ENCODE results near the gene CIB4.

CIB4 gene

DNA sequence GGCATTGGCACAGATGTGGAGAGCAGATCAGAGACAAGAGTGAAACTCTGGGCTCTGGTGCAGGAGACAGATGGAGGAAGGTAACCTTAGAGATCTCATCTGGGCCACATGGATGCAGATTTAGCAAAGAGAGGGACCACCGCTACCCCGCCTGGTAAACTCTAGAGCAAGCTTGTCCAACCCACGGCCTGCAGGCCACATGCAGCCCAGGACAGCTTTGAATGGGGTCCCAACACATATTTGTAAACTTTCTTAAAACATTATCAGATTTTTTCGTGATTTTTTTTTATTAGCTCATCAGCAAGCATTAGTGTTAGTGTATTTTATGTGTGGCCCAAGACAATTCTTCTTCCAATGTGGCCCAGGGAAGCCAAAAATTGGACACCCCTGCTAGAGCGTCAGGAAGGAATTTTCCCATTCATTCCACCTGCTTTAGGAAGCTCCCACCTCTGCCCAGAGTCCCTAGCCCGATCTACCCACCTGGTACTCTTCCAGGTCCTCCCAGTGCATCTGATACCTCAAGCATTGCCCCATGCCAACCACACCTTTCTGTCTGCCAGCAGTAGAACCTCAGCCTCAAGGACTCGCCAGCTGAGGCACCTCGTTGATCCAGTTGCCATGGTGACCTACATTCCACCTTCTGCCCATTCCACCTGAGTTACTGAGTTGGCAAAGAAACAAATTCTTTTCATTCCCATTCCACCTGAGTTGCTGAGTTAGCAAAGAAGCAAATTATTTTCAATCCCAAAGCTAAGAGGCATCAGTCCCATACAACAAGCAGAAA, at the start of gene CIB4:
Gene CIB4 (minus strand): TSS at position 586 of the 784 bp plus-strand sequence. CDS start 52 bp downstream, at position 534.
- DNase-seq (ENCODE audit: low read depth), result no peak

GRCh38 chr2:26687801-26688200, 46.6 kb upstream of the CIB4 start:
- DNase-seq (ENCODE audit: low read depth), result no peak

GRCh38 chr2:26687328-26687727, 46.2 kb upstream of the CIB4 start:
- DNase-seq (ENCODE audit: low read depth), result no peak

GRCh38 chr2:26685989-26686839, 45.0 kb upstream of the CIB4 start:
- DNase-seq (ENCODE audit: low read depth), result no peak

- DNase-seq (ENCODE audit: low read depth), result no peak
These were observed 44.2 kb upstream of the CIB4 start for GRCh38 chr2:26685341-26685740.

DNA sequence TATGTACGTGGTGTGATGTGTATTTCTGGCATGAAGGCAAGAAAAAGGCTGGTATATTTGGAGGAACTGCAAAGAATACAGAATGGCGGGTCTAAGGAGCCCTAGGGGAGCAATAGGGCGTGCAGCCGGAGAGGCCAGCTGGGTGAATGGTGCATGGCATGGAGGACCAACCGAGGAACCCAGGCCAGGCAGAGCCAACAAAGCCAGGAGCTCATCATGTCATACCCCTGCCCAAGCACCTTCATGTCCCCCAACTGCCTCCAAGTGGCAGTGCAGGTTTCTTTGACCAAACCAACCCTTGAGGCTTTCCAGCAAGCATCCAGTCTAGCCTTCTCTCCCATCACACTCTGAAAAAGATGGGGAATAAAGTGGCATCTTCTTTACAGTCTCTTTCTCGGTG, 42.4 kb upstream of the CIB4 start:
- no peak for DNase-seq (ENCODE audit: low read depth)

GRCh38 chr2:26682155-26682554, 41.0 kb upstream of the CIB4 start:
- DNase-seq (ENCODE audit: low read depth), result no peak

DNA sequence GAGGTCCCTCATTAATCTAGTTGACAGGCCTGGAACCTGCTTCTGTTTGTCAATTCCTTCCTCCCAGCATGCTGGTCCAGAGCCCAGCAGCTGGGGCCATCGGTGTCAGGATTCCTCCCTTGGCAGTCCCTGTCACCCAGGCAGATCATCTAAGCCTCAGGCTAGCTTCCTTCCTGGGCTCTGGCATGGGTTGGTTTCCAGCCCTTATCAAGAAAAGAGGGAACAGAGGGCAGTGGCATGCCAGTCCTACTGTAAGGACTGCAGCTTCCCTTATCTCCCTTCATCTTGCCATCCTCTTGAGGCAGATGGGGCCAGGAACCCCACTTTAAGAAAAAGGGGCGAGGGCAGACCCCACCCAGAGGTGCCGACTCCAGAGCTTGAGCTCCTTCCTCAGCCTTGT, 40.5 kb upstream of the CIB4 start:
- no peak for DNase-seq (ENCODE audit: low read depth)

GRCh38 chr2:26679867-26680266, 38.7 kb upstream of the CIB4 start:
- DNase-seq (ENCODE audit: low read depth), result no peak

DNA sequence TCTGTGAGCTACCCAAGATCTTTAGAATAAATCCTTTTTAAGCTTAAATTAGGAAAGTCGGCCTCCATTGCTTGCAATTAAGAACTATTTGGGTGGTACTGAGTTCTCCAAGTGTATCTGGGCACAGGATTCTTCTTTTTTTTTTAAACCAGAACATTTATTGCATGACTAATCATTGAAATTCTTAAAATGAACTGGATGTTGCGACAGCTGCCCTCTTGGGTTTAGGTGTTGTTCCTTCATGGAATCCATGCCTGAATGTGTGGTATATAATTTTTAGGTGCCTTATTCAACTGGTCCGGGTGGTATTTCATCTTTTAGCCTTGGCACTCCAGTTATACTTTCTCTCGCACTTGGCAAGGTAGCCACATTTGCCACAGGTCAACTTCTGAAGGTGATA, 36.9 kb upstream of the CIB4 start:
- no peak for DNase-seq (ENCODE audit: low read depth)

GRCh38 chr2:26675651-26676255, 34.6 kb upstream of the CIB4 start:
- no peak for DNase-seq (ENCODE audit: low read depth)

- no peak for DNase-seq (ENCODE audit: low read depth)
These were observed 33.6 kb upstream of the CIB4 start for GRCh38 chr2:26674771-26675170.

DNA sequence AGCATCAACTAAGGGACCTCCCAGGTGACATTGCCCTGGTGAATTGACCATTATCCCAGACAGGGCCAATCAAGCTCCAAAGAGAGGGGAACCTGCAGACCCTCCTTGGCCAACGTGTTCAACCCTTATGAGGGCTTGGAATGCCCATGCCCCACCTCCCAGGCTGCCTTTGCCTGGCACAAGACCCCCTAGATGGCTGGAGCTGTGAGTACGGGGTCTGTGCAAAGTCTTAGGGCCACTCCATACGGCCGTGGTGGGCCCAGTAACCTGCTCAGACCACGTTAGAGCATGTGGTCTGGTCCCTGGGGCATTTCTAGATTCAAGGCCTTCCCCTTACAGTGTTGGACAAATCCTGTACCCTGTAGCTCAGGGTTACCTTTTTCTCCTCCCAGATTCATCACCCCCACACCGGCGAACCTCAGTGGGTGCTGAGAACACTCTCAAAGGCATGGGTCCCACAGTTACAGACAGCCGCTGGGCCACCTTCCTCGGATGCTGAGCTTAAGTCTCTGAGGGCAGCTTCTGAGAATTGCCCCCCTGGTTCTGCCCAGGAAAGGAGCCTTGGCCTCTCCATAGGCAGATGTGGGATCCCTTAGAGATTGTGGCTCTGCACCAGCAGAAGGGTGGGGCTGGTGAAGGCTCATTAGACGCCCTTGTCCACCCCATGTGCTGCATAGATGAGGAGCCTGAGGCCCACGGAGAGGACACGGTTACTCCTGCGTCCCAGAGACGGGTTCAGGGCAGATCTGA, 33.0 kb upstream of the CIB4 start:
- DNase-seq (ENCODE audit: low read depth), result no peak

DNA sequence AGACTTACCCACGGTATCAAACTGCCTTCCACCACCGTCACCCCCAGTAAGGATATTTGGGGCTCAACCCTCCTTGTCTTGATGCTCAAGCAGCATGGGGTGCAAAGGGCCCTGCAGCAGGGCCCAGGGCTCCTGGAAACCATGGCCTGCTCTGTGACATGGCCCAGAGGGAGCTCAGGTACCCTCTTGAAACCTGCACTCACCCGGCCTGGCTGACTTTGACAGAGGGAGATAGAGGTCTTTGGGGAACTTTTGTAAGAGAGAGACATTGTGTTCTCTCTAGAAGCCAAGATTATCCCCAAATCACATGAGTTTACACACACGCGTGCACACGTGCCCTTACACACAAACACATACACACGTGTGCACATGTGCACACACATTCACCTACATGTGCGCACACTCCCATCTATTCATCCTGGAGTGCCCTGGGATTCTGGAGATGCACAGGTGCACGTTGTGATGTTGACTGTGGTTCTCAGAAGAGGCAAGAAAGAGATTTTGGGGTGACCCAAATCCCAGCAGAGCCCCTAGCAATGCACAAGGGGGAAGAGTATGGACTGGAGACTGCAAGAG, 31.7 kb upstream of the CIB4 start:
- no peak for DNase-seq (ENCODE audit: low read depth)

- DNase-seq (ENCODE audit: low read depth), result no peak
These were observed 31.1 kb upstream of the CIB4 start for GRCh38 chr2:26672112-26672817.

- no peak for DNase-seq (ENCODE audit: low read depth)
These were observed 30.5 kb upstream of the CIB4 start for GRCh38 chr2:26671691-26672090.

DNA sequence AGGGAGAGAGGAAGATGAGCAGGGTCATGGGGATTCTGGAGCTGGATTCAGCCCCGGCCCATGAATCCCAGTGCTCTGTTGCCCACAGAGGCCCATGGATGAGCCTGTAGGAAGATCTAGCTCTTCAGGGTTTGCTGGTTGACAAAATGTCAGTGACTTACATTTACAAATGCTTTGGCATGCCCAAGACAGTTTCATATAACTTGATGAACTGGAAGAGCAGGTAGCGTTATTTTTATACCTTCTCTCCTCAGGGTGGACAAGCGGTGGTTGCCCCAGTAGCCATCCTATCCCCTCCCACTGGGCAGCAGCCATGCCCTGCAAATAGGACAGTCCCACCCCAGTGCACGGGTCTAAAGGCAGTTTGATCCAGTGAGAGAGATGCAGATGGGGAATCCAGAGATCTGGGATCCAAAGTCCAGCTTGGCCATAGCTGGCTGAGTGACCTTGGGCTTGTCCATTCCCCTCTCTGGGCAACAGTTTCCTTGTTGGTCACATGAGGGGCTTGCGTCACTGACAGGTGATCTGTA, 29.8 kb upstream of the CIB4 start:
- DNase-seq (ENCODE audit: low read depth), result no peak

- DNase-seq (ENCODE audit: low read depth), result no peak
These were observed 29.0 kb upstream of the CIB4 start for GRCh38 chr2:26670171-26670570.

GRCh38 chr2:26668856-26669750, 27.9 kb upstream of the CIB4 start:
- DNase-seq (ENCODE audit: low read depth), result no peak

DNA sequence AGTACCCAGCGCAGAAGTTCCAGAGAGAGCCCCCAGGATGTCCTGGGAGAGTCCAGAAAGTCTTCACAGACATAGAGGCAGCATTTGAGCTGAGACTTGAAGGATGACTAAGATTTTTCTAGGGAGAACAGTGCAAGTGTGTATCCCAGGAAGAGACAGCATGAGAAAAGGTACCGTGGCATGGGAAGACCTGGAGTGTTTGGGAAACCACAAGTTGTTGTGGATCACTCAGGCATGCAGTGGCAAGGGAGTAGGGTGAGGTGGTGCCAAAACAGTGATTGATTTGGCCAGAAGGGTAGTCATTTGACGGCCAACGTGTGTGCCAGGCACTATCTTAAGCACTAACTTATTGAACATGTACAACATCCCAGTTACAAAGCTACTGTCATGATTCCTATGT, 26.9 kb upstream of the CIB4 start:
- DNase-seq (ENCODE audit: low read depth), result no peak
